ENCODE results near the gene TRIM60. TPM values are rescaled to one million over a fixed set of nuclear protein-coding genes. Genes with fewer than 3 reads are reported as not detected.
"Not testable (repeated sequence)": the region's sequence is repeated elsewhere in the genome, so short reads cannot be mapped to it uniquely, and the experiment has no call there.

TRIM60 gene
- not detected for total RNA-seq

DNA sequence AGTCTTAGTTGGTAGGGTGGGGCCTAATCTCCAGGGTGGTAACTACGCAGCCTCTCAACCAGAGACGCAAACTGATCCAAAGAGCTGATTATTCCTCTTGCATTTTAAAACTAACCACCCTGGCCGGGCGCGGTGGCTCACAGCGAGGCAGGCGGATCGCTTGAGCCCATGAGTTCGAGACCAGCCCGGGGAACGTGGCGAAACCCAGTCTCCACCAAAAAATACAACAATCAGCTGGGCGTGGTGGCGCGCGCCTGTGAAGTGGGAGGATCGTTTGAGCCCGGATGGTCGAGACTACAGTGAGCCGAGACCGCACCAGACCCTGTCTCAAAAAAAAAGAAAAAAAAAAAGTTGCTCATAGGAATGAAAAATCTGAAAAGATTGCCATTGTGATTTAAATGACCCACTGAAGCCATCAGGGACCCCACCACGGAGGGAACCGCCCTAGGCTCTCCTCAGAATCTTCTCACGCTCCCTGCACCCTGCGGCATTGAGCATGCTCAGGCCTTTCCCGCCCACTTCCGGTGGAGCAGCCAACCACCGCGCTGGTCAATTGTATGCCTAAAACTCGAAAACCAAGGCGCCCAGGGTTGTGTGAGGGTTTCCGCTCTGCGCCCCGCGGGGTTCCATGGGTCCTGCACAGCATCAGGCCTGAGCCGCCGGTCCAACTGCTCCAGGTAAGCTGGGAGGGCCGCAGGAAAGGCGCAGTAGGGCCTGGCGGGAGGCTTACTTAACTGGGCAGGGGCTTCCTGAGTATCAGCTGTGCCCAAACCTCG is at the start of gene TRIM60:
TRIM60 (plus strand) TSS at position 564 of the 776 bp plus-strand sequence. CDS start 8,074 bp downstream, outside the sequence.
- H3K36me3 Mint-ChIP-seq (ENCODE audit: low read depth): no peaks in the 10 kb centered on the region
- intact Hi-C loops (cut with micrococcal nuclease): no loop called here
- H3K4me1 Mint-ChIP-seq (ENCODE audit: low read depth): no peaks in the 10 kb centered on the region
- DNase-seq: no peak
- H3K27me3 Mint-ChIP-seq (ENCODE audit: low read depth): no peaks in the 10 kb centered on the region
- no peak within 1 kb of the TSS for H3K4me3 Mint-ChIP-seq
- no peaks in the 10 kb centered on the region for H3K9me3 Mint-ChIP-seq
- CTCF ChIA-PET: no interaction called here
- no peak within 1 kb of the TSS for H3K27ac Mint-ChIP-seq

DNA sequence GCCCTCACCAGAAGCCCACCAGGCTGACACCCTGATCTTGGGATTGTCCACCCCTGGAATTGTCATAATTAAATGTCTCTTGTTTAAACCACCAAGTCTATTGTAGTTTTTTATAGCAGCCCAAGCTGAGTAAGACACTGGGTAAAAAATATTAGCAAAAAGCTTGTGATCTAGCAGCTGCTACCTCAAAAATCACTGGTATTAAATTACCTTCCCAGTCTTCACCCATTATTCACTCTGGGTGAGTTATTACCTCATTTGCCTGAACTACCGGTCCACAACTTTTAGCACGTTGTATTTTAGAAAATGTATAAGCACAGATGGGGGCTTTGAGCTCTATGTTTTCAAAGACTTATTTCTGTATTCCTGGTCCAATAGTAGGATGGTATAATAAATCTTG is 42.3 kb upstream of the TRIM60 start:
- Mint-ChIP-seq H3K27ac (no peak overlapping the region), H3K36me3 (ENCODE audit: low read depth) (no peaks in the 10 kb centered on the region), H3K4me3 (no peak overlapping the region), H3K27me3 (ENCODE audit: low read depth) (peaks cover 10% of the 10 kb centered on the region), H3K4me1 (ENCODE audit: low read depth) (no peaks in the 10 kb centered on the region), H3K9me3 (no peaks in the 10 kb centered on the region)
- CTCF ChIA-PET: no interaction called here
- no peak for DNase-seq
- intact Hi-C loops (cut with micrococcal nuclease): no loop called here

DNA sequence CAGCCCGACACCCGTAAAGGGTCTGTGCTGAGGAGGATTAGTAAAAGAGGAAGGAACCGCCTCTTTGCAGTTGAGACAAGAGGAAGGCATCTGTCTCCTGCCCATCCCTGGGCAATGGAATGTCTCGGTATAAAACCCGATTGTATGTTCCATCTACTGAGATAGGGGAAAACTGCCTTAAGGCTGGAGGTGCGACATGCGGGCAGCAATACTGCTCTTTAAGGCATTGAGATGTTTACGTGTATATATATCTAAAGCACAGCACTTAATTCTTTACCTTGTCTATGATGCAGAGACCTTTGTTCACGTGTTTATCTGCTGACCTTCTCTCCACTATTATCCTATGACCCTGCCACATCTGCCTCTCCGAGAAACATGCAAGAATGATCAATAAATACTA is 41.0 kb upstream of the TRIM60 start:
- DNase-seq; H3K9me3 Mint-ChIP-seq; H3K27me3 Mint-ChIP-seq (ENCODE audit: low read depth); CTCF ChIA-PET; H3K4me3 Mint-ChIP-seq; H3K4me1 Mint-ChIP-seq (ENCODE audit: low read depth); H3K27ac Mint-ChIP-seq; H3K36me3 Mint-ChIP-seq (ENCODE audit: low read depth): not testable (repeated sequence)
- intact Hi-C loops (cut with micrococcal nuclease): loop anchor here (10.0 kb wide), 1 partner anchor 216 kb away; no protein-coding TSS in a partner anchor

DNA sequence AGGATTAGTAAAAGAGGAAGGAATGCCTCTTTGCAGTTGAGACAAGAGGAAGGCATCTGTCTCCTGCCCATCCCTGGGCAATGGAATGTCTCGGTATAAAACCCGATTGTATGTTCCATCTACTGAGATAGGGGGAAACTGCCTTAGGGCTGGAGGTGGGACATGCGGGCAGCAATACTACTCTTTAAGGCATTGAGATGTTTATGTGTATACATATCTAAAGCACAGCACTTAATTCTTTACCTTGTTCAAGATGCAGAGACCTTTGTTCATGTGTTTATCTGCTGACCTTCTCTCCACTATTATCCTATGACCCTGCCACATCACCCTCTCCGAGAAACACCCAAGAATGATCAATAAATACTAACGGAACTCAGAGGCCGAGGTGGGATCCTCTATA is 35.7 kb upstream of the TRIM60 start:
- CTCF ChIA-PET; H3K4me1 Mint-ChIP-seq (ENCODE audit: low read depth); H3K27me3 Mint-ChIP-seq (ENCODE audit: low read depth); H3K9me3 Mint-ChIP-seq; DNase-seq; H3K4me3 Mint-ChIP-seq; H3K36me3 Mint-ChIP-seq (ENCODE audit: low read depth); H3K27ac Mint-ChIP-seq: not testable (repeated sequence)
- intact Hi-C loops (cut with micrococcal nuclease): loop anchor here (10.0 kb wide), 1 partner anchor 221 kb away; no protein-coding TSS in a partner anchor

DNA sequence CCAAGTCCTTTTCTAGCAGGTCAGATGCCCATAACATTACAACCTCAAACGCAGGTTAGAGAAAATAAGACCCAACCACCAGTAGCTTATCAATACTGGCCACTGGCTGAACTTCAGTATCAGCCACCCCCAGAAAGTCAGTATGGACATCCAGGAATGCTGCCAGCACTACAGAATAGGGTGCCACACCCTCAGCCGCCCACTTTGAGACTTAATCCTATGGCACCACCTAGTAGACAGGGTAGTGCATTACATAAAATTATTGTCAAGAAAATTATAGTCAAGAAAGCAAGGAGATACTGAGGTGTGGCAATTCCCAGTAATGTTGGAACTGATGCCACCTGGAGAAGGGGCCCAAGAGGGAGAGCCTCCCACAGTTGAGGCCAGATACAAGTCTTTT is 34.5 kb upstream of the TRIM60 start:
- CTCF ChIA-PET: no interaction called here

DNA sequence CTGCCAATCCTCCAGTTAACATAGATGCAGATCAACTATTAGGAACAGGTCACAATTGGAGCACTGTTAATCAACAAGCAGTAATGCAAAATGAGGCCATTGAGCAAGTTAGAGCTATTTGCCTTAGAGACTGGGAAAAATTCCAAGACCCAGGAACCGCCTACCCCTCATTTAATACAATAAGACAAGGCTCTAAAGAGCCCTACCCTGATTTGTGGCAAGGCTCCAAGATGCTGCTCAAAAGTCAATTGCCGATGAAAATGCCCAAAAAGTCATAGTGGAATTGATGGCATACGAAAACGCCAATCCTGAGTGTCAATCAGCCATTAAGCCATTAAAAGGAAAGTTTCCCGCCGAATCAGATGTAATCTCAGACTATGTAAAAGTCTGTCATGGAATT is 33.9 kb upstream of the TRIM60 start:
- Mint-ChIP-seq H3K36me3 (ENCODE audit: low read depth) (no peaks in the 10 kb centered on the region), H3K27me3 (ENCODE audit: low read depth) (peaks cover 5% of the 10 kb centered on the region), H3K27ac (no peak overlapping the region), H3K9me3 (no peaks in the 10 kb centered on the region), H3K4me3 (no peak overlapping the region), H3K4me1 (ENCODE audit: low read depth) (no peaks in the 10 kb centered on the region)
- intact Hi-C loops (cut with micrococcal nuclease): loop anchor here (10.0 kb wide), 1 partner anchor 223 kb away; no protein-coding TSS in a partner anchor
- DNase-seq: no peak
- CTCF ChIA-PET: no interaction called here

More for the DNA sequence above, 34.5 kb upstream of the TRIM60 start:
- no peaks in the 10 kb centered on the region for H3K36me3 Mint-ChIP-seq (ENCODE audit: low read depth)
- peaks cover 5% of the 10 kb centered on the region for H3K27me3 Mint-ChIP-seq (ENCODE audit: low read depth)
- no peaks in the 10 kb centered on the region for H3K4me1 Mint-ChIP-seq (ENCODE audit: low read depth)
- H3K27ac Mint-ChIP-seq: no peak overlapping the region
- intact Hi-C loops (cut with micrococcal nuclease): loop anchor here (10.0 kb wide), 1 partner anchor 223 kb away; no protein-coding TSS in a partner anchor
- no peak overlapping the region for H3K4me3 Mint-ChIP-seq
- DNase-seq: no peak
- no peaks in the 10 kb centered on the region for H3K9me3 Mint-ChIP-seq

DNA sequence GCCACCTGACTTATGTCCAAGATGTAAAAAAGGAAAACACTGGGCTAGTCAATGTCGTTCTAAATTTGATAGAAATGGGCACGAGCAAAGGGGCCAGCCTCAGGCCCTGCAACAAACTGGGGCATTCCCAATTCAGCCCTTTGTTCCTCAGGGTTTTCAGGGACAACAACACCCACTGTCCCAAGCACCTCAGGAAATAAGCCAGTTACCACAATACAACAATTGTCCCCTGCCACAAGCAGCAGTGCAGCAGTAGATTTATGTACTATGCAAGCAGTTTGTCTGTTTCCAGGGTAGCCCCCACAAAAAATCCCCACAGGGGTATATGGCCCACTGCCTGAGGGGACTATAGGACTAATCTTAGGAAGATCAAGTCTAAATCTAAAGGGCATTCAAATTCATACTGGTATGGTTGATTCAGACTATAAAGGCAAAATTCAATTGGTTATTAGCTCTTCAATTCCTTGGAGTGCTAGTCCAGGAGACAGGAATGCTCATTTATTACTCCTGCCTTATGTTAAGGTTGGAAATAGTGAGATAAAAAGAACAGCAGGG is 33.2 kb upstream of the TRIM60 start:
- DNase-seq; H3K4me3 Mint-ChIP-seq; H3K9me3 Mint-ChIP-seq; H3K36me3 Mint-ChIP-seq (ENCODE audit: low read depth); CTCF ChIA-PET; H3K27ac Mint-ChIP-seq; H3K27me3 Mint-ChIP-seq (ENCODE audit: low read depth); H3K4me1 Mint-ChIP-seq (ENCODE audit: low read depth): not testable (repeated sequence)
- intact Hi-C loops (cut with micrococcal nuclease): loop anchor here (10.0 kb wide), 1 partner anchor 224 kb away; no protein-coding TSS in a partner anchor

DNA sequence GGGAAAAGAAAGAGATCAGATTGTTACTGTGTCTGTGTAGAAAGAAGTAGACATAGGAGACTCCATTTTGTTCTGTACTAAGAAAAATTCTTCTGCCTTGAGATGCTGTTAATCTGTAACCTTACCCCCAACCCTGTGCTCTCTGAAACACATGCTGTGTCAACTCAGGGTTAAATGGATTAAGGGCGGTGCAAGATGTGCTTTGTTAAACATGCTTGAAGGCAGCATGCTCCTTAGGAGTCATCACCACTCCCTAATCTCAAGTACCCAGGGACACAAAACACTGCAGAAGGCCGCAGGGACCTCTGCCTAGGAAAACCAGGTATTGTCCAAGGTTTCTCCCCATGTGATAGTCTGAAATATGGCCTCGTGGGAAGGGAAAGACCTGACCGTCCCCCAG is 29.8 kb upstream of the TRIM60 start:
- H3K4me1 Mint-ChIP-seq (ENCODE audit: low read depth); DNase-seq; intact Hi-C loops (cut with micrococcal nuclease); H3K36me3 Mint-ChIP-seq (ENCODE audit: low read depth); CTCF ChIA-PET; H3K4me3 Mint-ChIP-seq; H3K9me3 Mint-ChIP-seq; H3K27ac Mint-ChIP-seq; H3K27me3 Mint-ChIP-seq (ENCODE audit: low read depth): not testable (repeated sequence)

DNA sequence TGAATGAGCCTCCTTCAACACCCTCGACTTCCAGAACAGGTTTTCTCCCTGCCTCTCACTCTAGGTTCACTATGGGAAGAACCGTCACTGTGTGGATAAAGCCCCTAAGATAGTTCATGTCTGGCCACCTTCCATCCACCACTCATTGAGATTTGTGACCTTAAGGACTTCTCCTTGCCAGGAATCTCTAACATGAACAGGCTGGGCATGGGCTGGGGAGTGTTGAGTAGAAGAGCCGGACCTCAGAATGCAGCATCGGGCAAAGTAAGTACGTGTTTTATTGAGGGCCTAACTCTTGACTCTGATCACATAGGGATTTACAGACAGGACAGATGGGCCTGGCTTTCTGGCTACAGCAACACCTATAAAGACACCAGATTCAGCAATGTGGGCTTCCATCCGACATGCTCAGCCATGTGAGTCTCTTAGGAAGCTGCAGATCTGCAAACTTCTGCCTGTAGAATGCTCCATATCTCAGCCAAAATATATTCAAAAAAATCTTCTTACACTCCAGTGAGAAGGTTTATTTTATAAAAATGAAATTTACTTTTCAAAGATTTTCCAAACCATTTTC is 26.4 kb upstream of the TRIM60 start:
- H3K9me3 Mint-ChIP-seq: no peaks in the 10 kb centered on the region
- intact Hi-C loops (cut with micrococcal nuclease): no loop called here
- CTCF ChIA-PET: no interaction called here
- no peak for DNase-seq
- H3K36me3 Mint-ChIP-seq (ENCODE audit: low read depth): no peaks in the 10 kb centered on the region
- H3K4me1 Mint-ChIP-seq (ENCODE audit: low read depth): peaks cover 6% of the 10 kb centered on the region
- H3K27ac Mint-ChIP-seq: no peak overlapping the region
- no peak overlapping the region for H3K4me3 Mint-ChIP-seq
- H3K27me3 Mint-ChIP-seq (ENCODE audit: low read depth): peaks cover 6% of the 10 kb centered on the region

DNA sequence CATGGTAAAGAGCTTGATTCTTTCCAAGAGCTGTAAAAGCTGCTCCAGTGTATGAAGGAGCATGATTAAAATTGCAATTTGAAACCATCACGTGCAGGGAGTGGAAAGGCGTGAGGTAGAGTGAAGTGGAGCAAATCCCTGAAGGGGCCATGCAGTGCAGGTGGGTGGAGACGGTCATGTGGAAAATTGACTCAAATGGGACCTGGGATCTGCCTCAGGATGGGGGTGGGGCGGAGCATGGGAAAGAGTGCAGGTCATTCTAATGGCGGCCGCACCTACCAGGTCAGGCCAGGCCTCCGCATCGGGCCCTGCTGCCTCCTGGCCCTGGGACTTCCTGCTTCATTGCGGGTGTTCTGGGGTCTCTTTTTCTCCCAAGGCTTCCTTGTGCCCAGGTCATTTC is 25.3 kb upstream of the TRIM60 start:
- peaks cover 6% of the 10 kb centered on the region for H3K4me1 Mint-ChIP-seq (ENCODE audit: low read depth)
- no peak for DNase-seq
- no peak overlapping the region for H3K27ac Mint-ChIP-seq
- no peaks in the 10 kb centered on the region for H3K36me3 Mint-ChIP-seq (ENCODE audit: low read depth)
- intact Hi-C loops (cut with micrococcal nuclease): no loop called here
- H3K27me3 Mint-ChIP-seq (ENCODE audit: low read depth): peaks cover 6% of the 10 kb centered on the region
- H3K9me3 Mint-ChIP-seq: no peaks in the 10 kb centered on the region
- H3K4me3 Mint-ChIP-seq: no peak overlapping the region
- CTCF ChIA-PET: no interaction called here

DNA sequence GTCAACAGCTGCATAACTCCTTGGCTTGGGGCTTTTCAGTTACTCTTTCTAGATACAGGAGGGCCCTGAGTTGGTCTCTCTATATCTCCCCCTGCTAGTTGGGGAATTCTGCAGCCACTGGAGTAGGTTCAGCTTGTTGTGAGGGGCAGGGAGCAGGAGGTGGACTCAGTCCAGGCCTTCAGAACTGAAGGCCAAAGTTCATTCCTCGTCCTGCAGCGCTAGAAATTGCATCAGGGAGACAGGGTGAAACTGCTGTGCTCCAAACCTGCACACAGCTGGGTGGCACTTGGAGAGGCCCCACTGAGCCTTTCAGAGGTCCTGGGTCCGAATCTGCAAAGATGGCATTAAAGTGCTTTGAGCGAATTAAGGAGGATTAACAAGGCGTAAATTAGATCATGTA is 24.9 kb upstream of the TRIM60 start:
- DNase-seq: no peak
- H3K27me3 Mint-ChIP-seq (ENCODE audit: low read depth): peaks cover 6% of the 10 kb centered on the region
- H3K36me3 Mint-ChIP-seq (ENCODE audit: low read depth): no peaks in the 10 kb centered on the region
- intact Hi-C loops (cut with micrococcal nuclease): no loop called here
- no peak overlapping the region for H3K4me3 Mint-ChIP-seq
- H3K4me1 Mint-ChIP-seq (ENCODE audit: low read depth): peaks cover 6% of the 10 kb centered on the region
- H3K9me3 Mint-ChIP-seq: no peaks in the 10 kb centered on the region
- CTCF ChIA-PET: no interaction called here
- H3K27ac Mint-ChIP-seq: no peak overlapping the region

DNA sequence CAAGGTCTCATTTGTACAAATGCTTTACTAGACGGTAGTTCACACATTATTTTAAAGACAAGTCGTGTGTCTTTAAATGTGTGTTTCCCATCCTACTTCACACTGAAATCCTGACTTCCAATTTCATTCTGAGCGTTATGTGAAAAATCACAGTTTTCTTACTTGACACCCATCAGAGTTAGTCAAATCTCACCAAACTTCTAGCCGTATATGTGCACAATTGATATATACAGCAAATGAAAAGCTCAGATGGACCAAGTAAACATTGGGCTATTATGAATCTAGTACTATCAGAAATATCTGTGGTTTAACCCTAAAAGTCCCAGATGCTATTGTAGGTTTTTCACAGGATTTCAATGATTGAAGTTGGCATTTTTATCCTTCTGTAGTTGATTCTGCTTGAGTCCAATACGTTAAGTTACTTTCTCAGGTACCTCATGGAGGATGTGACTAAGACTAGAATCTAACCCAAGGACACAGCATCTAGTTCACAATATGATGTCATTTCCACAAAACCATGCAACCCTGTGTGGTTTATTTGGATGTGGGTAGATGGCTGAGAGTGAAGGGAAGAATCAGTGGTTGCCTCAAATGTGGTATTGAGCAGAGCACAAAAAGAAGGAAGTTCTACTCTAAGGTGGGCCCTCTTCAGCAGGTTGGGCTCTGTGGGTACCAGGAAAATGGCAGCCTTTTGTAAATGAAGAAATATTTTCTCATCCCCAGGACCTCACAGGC is 22.1 kb upstream of the TRIM60 start:
- Mint-ChIP-seq H3K4me1 (ENCODE audit: low read depth) (peaks cover 6% of the 10 kb centered on the region), H3K27ac (no peak overlapping the region), H3K36me3 (ENCODE audit: low read depth) (no peaks in the 10 kb centered on the region), H3K27me3 (ENCODE audit: low read depth) (peaks cover 9% of the 10 kb centered on the region), H3K4me3 (no peak overlapping the region), H3K9me3 (no peaks in the 10 kb centered on the region)
- DNase-seq: peak; percentile 34
- intact Hi-C loops (cut with micrococcal nuclease): no loop called here
- CTCF ChIA-PET: no interaction called here

Data from activated naive CD4-positive, alpha-beta T cell treated with anti-CD3 and anti-CD28 coated beads for 36 hours (primary cell).